SH-SY5Y (cell line): Measurements from ENCODE around the gene ORMDL2.

Experiments
- GATA2 ChIP-seq: IDR thresholded peaks from 2 replicates; pipeline ENCODE4 v1.6.1; 2011; ENCODE audit warnings: mild to moderate bottlenecking, low read depth, low read length
- GATA3 ChIP-seq: IDR thresholded peaks from 2 replicates; pipeline ENCODE4 v1.6.1; 2011; ENCODE audit warnings: low read depth, mild to moderate bottlenecking, low read length, moderate library complexity

DNA sequence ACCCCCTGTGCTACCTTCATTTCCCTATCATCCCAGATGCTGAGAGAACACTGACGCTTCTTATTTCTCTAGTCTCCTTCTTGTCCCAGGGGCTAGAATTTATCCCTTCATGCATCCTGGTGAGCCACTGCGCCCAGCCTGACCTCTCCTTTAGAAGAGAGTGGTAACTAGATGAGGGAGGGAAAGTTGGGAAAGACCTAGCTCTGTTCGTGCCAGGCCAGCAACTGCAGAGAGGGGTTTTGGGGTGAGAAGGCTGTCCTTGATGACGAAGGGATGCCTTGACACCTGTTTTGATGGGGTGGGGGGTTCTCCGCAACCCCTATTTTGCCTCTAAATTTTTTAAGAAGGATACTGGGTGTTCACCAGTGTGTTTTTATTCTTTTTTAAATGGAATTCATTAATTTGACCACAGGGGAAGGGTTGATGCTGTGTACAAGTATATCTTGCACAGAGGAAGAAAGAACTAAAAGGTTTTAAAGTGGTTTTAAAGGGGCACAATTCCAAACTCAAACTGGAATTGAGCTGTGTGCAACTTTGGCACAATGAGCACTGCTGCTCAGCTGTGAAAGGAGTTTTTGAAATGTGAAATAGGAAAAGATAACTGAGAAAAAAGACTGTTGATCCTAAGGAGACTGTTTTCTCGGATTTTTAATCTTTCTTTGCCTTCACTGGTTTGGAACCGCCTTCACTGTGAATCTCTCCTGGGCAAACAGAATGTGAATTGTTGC lies 31.9 kb downstream of the ORMDL2 start:
- TF ChIP-seq GATA2: no peak
- TF ChIP-seq GATA3: no peak
